ENCODE results near the gene CERS1. TPM values are rescaled to one million over a fixed set of nuclear protein-coding genes. Genes with fewer than 3 reads are reported as not detected.

Gene CERS1
- total RNA-seq, 1 donor from 2014 or later: 1.8 TPM

DNA sequence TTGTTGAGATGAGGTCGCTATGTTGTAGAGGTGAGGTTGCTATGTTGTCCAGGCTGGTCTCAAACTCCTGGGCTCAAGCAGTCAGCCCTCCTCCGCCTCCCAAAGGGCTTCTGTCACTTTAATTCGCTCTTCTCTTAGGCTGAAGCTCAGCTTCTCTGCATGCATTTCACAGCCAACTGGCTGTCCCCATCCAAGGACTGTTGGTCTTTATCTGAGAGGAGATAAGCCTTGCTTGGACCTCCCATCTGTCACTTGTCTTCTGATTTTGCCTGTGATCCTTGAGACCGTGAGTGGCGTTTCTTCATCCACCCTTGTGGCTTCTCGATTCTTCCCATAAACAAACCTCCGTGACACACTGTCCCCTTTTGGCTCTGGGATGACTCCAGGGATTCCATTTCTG is 24.4 kb downstream of the CERS1 start:
- DNase-seq (ENCODE audit: low spot score): no peak

GRCh38 chr19:18870531-18871172 is 25.3 kb downstream of the CERS1 start:
- no peak for DNase-seq (ENCODE audit: low spot score)

DNA sequence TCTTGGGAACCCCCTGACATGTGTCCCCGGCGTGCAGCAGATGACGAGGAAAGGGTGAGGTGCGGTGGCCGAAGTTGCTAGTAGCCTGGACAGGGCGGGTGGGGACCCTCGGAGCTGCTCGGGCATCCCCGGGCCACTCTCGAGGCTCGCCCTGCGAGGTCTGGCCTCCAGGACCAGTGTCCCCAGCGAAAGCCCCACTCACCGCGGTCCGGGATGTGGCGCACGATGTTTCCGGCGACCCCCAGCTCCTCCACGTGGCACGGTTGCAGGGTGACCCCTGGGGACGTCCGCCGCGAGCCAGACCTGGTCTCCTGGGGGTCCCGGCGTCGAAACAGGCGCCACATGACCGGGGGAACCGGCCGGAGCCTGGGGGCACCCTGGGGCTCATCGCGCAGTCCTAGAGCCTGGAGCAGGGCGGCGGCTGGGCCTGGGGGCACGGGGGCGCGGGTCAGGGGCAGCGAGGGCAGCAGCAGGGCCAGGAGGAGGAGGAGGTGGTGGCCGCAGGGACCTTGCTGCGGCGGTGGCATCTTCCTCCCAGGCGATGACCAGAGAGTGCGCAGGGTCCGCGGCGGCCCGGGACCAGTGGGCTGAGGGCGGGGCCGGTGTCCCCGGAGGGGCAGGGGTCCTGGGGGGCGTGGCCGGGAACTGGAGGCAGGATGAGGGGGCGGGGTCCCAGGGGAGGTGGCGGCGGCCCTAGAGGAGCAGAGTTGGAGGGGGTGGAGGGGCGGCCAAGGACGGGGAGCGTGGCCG is 26.0 kb downstream of the CERS1 start:
- no peak for DNase-seq (ENCODE audit: low spot score)

DNA sequence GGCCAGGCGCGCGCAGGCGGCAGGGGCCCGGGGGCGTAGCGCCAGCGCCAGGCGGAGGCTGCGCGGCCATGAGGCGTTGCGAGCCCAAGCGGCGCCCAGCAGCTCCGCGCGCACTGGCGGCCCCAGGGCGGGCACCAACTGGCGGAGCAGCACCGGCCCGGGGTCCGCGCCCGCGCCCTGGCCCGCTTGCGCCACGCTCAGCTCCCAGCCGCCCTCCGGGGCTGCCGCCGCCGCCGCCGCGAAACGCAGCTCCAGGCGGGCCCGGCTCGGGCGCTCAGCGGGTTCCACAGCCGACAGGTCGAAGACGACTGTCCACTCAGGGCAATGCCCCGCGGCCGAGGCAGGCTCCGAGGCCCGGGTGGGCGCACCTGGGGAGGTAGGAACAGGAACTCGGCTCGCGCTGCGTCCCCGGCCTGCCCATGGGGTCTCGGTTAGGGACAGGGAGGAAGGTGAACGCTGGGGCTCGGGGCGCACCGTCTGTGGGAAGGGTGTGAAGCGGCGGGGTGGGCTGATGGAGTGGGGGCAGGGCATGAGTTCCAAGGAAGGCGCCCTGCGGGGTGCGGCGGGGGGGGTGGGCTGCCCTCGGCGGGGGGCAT is 26.8 kb downstream of the CERS1 start:
- DNase-seq (ENCODE audit: low spot score): no peak

- no peak for DNase-seq (ENCODE audit: low spot score)
Observed at GRCh38 chr19:18868380-18869022, 27.5 kb downstream of the CERS1 start.

- DNase-seq (ENCODE audit: low spot score): no peak
Observed at GRCh38 chr19:18867751-18868150, 28.2 kb downstream of the CERS1 start.

- no peak for DNase-seq (ENCODE audit: low spot score)
Observed at GRCh38 chr19:18867199-18867598, 28.8 kb downstream of the CERS1 start.

- no peak for DNase-seq (ENCODE audit: low spot score)
Observed at GRCh38 chr19:18866800-18867123, 29.2 kb downstream of the CERS1 start.

GRCh38 chr19:18865973-18866799 is 29.8 kb downstream of the CERS1 start:
- peak; percentile 38 for DNase-seq (ENCODE audit: low spot score)

- no peak for DNase-seq (ENCODE audit: low spot score)
Observed at GRCh38 chr19:18865106-18865972, 30.6 kb downstream of the CERS1 start.

GRCh38 chr19:18863843-18864362 is 32.1 kb downstream of the CERS1 start:
- no peak for DNase-seq (ENCODE audit: low spot score)

GRCh38 chr19:18862976-18863842 is 32.7 kb downstream of the CERS1 start:
- no peak for DNase-seq (ENCODE audit: low spot score)

GRCh38 chr19:18861917-18862316 is 34.0 kb downstream of the CERS1 start:
- no peak for DNase-seq (ENCODE audit: low spot score)

- no peak for DNase-seq (ENCODE audit: low spot score)
Observed at GRCh38 chr19:18861235-18861634, 34.7 kb downstream of the CERS1 start.

GRCh38 chr19:18860725-18861124 is 35.2 kb downstream of the CERS1 start:
- DNase-seq (ENCODE audit: low spot score): no peak

DNA sequence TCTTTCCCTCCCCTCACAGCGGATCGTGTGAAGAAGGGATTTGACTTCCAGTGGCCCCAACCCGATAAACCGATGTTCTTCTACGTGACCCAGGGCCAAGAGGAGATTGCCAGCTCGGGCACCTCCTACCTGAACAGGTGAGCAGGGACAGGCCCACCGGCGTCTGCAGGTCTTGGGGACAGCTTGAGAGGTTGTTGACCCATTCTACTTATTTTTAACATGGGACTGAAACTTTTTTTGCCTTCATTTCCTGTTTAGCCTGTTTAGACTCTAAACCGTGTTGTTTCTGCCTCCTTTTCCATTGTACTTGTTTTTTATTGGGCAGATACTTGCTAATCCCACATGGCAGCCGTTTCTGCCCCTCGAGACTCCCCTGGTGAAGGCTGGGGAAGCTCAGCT is 35.7 kb downstream of the CERS1 start:
- no peak for DNase-seq (ENCODE audit: low spot score)

DNA sequence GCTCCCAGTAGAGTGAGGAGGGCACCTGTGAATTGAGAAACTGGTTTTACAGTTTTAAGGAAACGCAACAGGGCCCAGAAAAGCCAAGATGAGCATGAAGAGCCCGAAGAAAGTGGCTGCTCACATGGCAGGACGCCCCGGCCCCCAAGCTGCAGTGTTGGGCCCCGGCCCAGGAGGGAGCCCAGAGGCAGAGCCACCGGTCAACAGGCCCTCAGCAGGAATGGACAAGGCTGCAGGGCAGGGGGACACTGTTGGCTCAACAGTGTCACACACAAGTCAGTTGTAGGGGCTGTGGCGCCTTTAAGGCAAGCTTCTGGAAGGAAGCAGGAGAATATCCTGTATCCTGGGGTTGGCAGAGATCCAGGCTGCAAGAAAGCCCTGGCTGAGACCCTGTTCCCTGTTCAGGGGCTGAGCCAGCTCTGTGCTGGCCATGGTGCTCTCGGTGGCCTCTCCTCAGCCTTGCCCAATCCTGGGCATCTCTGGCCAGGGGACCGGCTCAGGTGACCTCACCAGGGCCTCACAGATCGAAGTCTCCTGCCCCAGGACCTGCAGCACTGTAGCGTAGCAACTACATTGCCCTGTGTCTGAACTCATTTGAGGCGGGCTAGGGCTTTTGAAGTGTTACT is 36.2 kb downstream of the CERS1 start:
- no peak for DNase-seq (ENCODE audit: low spot score)

DNA sequence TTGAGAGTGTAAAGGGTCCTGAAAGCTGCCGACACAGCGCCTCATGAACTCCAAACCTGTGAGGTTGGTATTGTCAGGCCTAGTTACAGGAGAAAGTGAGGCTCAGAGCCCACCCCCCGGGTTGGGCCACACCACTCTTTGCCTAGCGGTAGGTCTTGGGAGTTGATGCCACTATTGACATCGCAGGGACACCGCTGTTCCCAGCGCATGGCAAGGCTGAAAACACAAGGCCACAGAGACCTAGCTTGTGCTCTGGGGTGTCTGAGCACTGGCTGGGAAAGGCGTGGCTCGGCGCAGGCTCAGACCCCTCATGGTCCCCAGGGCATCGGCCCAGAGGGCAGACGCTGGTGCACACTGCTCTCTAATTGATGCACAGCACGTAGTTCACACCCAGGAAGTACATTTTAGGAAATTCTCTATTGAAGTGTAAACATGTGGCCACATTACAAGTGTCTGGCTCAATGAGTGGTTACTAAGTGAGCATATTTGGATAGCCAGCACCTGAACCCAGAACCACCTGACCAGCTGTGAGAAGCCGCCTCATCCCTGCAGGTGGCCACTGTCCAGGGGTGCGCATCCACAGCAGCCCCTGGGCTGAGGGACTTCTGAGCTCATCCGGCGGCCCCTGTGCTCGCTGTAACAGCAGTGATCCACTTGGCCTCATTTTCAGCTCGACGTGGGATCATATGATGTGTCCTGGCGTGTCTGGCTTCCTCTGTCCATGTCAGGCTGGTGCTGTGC is 36.9 kb downstream of the CERS1 start:
- DNase-seq (ENCODE audit: low spot score): no peak

Data from mucosa of gallbladder (tissue), 1 donor.